Immature natural killer cell (primary cell): Measurements from ENCODE around the gene KIAA1191. TPM values are rescaled to one million over a fixed set of nuclear protein-coding genes. Genes with fewer than 3 reads are reported as not detected.
"Not testable (repeated sequence)": the region's sequence is repeated elsewhere in the genome, so short reads cannot be mapped to it uniquely, and the experiment has no call there.

Experiments used
- DNase-seq, 3 donors: peaks; one replicate each; pipeline ENCODE4 v3.0.0; 2022; ENCODE audit warnings: mixed read lengths in 1 of 3
- H3K27ac Mint-ChIP-seq, 6 donors: one replicate each; pipeline ENCODE4 v1.8.0; 2020; ENCODE audit warnings: mixed read lengths in 6 of 6, mild to moderate bottlenecking in 5 of 6, inconsistent platforms in 4 of 6, moderate library complexity in 3 of 6
- H3K27me3 Mint-ChIP-seq, 3 donors: one replicate each; pipeline ENCODE4 v1.8.0; 2020 to 2021; ENCODE audit warnings: low read depth in 3 of 3, mild to moderate bottlenecking in 3 of 3, mixed read lengths in 3 of 3, moderate library complexity in 3 of 3, inconsistent platforms in 1 of 3
- H3K36me3 Mint-ChIP-seq, 3 donors: one replicate each; pipeline ENCODE4 v1.8.0; 2020; ENCODE audit warnings: mixed read lengths in 3 of 3, inconsistent platforms in 2 of 3, mild to moderate bottlenecking in 2 of 3
- H3K4me1 Mint-ChIP-seq, 2 donors: one replicate each; pipeline ENCODE4 v1.8.0; 2020; ENCODE audit warnings: inconsistent platforms in 2 of 2, mild to moderate bottlenecking in 2 of 2, mixed read lengths in 2 of 2, moderate library complexity in 1 of 2
- H3K4me3 Mint-ChIP-seq, 5 donors: one replicate each; pipeline ENCODE4 v1.8.0; 2020; ENCODE audit warnings: mild to moderate bottlenecking in 5 of 5, mixed read lengths in 5 of 5, inconsistent platforms in 3 of 5, moderate library complexity in 3 of 5
- H3K9me3 Mint-ChIP-seq, 6 donors: one replicate each; pipeline ENCODE4 v1.8.0; 2020; ENCODE audit warnings: mild to moderate bottlenecking in 6 of 6, mixed read lengths in 6 of 6, inconsistent platforms in 4 of 6, moderate library complexity in 3 of 6
- polyA plus RNA-seq, 3 donors: library from polyadenylated mRNA; unstranded; fragments of 300-500 nt; fragmentation: Illumina TruSeq; gene quantifications; one replicate each; pipeline ENCODE4 v1.2.3, GENCODE V29; 2021

Gene KIAA1191
- polyA plus RNA-seq: 10 to 100 TPM; 43.8 to 56.0 (median 50.9) TPM

DNA sequence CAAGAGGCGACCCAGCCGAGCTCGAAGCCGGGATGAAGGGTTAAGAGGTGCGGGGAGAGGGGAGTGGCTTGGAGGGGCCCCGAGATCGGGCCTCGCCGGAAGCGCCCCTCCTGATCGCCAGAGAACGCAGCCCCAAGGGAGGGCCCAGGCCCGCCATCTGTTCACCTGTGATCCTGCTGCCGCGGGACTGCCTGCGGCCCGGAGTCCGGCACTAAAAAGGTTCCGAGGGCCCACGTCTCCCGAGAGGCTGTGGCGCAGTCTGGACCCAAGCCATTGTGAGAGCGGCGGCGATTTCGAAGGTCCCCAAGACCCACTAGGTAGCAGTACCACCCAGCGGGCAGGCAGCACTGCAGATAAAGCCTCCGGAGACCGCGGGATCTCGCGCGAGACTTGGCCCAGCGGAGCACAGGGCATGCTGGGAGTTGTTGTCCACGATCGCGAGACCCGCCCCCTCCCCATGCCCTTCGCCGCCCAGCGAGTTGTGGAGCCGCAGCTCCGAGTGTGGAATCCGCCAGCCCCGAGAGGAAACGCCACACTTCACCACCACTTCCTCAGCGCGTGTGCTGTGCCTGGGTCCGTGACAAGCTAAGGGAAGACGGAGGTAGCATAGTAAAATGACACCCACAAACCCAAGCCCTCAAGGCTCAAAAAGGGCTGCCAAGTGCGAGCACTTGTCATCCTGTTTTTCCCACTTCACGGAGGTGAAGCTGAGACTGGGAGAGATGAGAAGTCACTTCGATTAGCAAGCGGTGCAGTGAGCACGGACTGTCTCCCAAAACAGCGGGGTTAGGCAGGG, at the start of gene KIAA1191:
TSS of gene KIAA1191 (minus strand) at position 328 of the 796 bp plus-strand sequence. CDS start 2,256 bp downstream, outside the sequence.
- Mint-ChIP-seq H3K27me3 (peaks cover 0 to 12% (median 5%) of the 10 kb centered on the region in 3 donors), H3K4me1 (peaks cover 41 to 52% of the 10 kb centered on the region in 2 donors), H3K36me3 (peaks cover 4 to 10% (median 9%) of the 10 kb centered on the region in 3 donors), H3K4me3 (peak within 1 kb of the TSS; percentile 93 to 97 (median 95)), H3K9me3 (no peaks in the 10 kb centered on the region), H3K27ac (peak within 1 kb of the TSS; percentile 87 to 97 (median 92))
- DNase-seq: peak; percentile 93 to 94 (median 93)

GRCh38 chr5:176410486-176411180, 49.1 kb upstream of the KIAA1191 start:
- peaks cover 4 to 20% (median 9%) of the 10 kb centered on the region in 3 donors for H3K36me3 Mint-ChIP-seq
- no peak for DNase-seq
- no peaks in the 10 kb centered on the region for H3K9me3 Mint-ChIP-seq
- no peak overlapping the region for H3K4me3 Mint-ChIP-seq
- H3K4me1 Mint-ChIP-seq: peaks cover 24 to 43% of the 10 kb centered on the region in 2 donors
- H3K27ac Mint-ChIP-seq: peak overlapping the region in 2 of 6 donors; percentile 23 to 73
- H3K27me3 Mint-ChIP-seq: peaks cover 3 to 8% (median 4%) of the 10 kb centered on the region in 3 donors

DNA sequence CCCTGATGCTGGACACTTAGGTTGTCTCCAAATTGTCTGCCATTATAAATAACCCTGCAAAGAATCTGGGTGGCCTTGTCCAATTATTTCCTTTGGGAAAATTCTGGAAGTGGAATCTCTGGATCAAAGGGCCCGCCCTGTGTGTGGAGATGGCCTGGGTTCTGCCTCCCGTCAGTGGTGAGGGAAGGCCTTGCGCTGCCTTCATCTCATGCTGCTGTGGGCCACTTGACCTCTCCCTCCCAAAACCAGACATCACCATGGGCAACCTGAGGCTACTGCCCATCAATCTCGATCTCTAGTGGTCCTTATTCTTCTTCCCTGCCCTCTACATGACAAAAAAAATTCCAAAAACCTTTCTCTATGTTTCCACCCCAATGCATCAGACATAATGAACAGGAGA, 48.2 kb upstream of the KIAA1191 start:
- Mint-ChIP-seq H3K4me3 (no peak overlapping the region), H3K27ac (peak overlapping the region in 1 of 6 donors; percentile 33), H3K9me3 (no peaks in the 10 kb centered on the region), H3K36me3 (peaks cover 4 to 20% (median 9%) of the 10 kb centered on the region in 3 donors), H3K27me3 (peaks cover 0 to 2% (median 2%) of the 10 kb centered on the region in 3 donors), H3K4me1 (peaks cover 15 to 35% of the 10 kb centered on the region in 2 donors)
- DNase-seq: no peak

GRCh38 chr5:176408590-176408989, 47.0 kb upstream of the KIAA1191 start:
- Mint-ChIP-seq H3K9me3 (no peaks in the 10 kb centered on the region), H3K27me3 (peaks cover 0 to 2% (median 0%) of the 10 kb centered on the region in 3 donors), H3K36me3 (peaks cover 4 to 20% (median 9%) of the 10 kb centered on the region in 3 donors), H3K4me1 (peaks cover 4 to 23% of the 10 kb centered on the region in 2 donors), H3K27ac (no peak overlapping the region), H3K4me3 (no peak overlapping the region)
- DNase-seq: no peak

GRCh38 chr5:176408252-176408573, 46.6 kb upstream of the KIAA1191 start:
- Mint-ChIP-seq H3K4me1 (peaks cover 3 to 23% of the 10 kb centered on the region in 2 donors), H3K36me3 (peaks cover 4 to 20% (median 9%) of the 10 kb centered on the region in 3 donors)
- not testable (repeated sequence) for DNase-seq, H3K9me3 Mint-ChIP-seq, H3K27ac Mint-ChIP-seq, H3K27me3 Mint-ChIP-seq, H3K4me3 Mint-ChIP-seq

DNA sequence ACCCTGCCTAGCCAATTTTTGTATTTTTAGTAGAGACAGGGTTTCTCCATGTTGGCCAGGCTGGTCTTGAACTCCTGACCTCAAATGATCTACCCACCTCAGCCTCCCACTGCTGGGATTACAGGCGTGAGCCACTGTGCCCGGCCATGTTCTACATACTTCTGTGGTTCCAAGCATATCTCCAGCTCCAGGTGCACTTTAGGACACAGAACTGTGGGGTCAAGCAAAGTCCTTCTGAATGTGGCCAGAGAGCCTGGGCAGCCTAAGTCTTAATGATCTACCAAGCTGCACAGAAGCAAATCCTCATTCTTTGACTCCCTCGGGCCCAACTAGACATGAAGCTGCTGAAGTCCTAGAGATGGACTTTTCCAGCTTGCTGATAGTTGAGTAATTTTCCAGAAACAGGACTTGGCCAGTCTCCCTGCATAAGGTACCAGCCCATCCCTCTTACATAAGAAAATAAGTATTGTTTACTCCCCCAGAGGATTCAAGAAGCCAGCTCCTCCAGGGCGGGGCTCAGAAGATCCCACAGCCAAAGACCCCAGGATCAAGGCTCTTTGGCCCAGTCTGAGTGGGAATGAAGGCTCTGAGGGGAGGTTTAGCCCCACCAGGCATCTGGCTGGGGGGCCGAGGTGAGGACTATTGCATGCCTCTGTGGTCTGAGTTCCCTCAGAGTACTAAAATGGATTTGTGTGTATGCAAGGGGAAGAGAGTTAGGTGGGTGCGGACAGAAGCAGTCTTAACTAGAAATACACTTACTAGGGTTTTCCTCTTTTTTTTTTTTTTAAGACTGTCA, 46.1 kb upstream of the KIAA1191 start:
- H3K27me3 Mint-ChIP-seq: peaks cover 0 to 2% (median 0%) of the 10 kb centered on the region in 3 donors
- H3K9me3 Mint-ChIP-seq: no peaks in the 10 kb centered on the region
- DNase-seq: no peak
- H3K27ac Mint-ChIP-seq: no peak overlapping the region
- peaks cover under 1 to 18% of the 10 kb centered on the region in 2 donors for H3K4me1 Mint-ChIP-seq
- no peak overlapping the region for H3K4me3 Mint-ChIP-seq
- peaks cover 5 to 20% (median 10%) of the 10 kb centered on the region in 3 donors for H3K36me3 Mint-ChIP-seq

GRCh38 chr5:176406436-176407052, 45.0 kb upstream of the KIAA1191 start:
- Mint-ChIP-seq H3K9me3 (no peaks in the 10 kb centered on the region), H3K27me3 (peaks cover 1 to 2% (median 2%) of the 10 kb centered on the region in 3 donors), H3K4me1 (peaks cover 3 to 10% of the 10 kb centered on the region in 2 donors), H3K27ac (no peak overlapping the region), H3K4me3 (no peak overlapping the region), H3K36me3 (peaks cover 10 to 20% (median 13%) of the 10 kb centered on the region in 3 donors)
- DNase-seq: no peak

DNA sequence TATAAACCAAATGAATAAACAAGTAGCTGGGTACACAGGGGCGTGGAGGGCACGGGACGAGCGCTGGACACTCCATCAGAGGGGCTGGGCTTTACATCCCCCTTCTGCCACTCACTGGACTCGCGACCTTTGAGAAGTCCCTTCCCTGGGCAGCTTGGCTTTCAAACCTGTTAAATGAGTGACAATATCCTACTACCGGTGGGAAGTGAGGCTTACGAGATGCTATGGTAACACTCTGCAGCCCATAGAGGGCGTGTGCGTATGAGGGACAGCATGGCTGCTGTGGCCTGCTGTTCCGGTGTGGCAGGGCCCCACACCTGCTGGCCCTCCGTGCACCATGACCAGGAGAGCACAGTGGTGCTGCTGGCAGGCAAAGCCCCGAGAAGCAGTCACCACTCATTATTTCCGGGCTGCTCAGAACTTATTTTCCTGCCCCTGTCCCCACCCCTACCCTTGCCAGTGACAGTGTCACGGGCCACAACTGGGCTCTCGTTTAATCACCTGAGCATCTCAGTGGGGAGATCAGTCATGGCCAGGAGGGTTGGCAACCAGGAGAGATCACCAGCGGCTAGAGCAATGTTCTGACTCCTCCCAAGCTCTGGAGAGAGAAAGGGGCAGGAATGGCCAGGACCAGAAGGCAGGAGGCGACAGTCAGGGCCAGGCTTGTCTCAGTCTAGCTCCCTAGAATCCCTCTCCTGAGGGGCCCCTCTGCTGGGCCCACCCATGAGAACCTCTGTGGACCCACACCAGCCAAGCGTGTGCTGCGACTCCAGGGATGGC, 44.3 kb upstream of the KIAA1191 start:
- peaks cover 10 to 20% (median 13%) of the 10 kb centered on the region in 3 donors for H3K36me3 Mint-ChIP-seq
- no peak overlapping the region for H3K4me3 Mint-ChIP-seq
- H3K4me1 Mint-ChIP-seq: peaks cover 3% of the 10 kb centered on the region in 2 donors

GRCh38 chr5:176401281-176402205, 40.0 kb upstream of the KIAA1191 start:
- Mint-ChIP-seq H3K27me3 (peaks cover 0 to 2% (median 2%) of the 10 kb centered on the region in 3 donors), H3K4me3 (no peak overlapping the region), H3K4me1 (peaks cover 0 to 4% of the 10 kb centered on the region in 2 donors), H3K36me3 (peaks cover 7 to 22% (median 10%) of the 10 kb centered on the region in 3 donors), H3K9me3 (no peaks in the 10 kb centered on the region), H3K27ac (peak overlapping the region in 2 of 6 donors; percentile 43 to 71)
- no peak for DNase-seq

More for the DNA sequence above, 44.3 kb upstream of the KIAA1191 start:
- peaks cover under 1 to 2% (median 2%) of the 10 kb centered on the region in 3 donors for H3K27me3 Mint-ChIP-seq
- H3K9me3 Mint-ChIP-seq: no peaks in the 10 kb centered on the region
- peak overlapping the region in 1 of 6 donors; percentile 40 for H3K27ac Mint-ChIP-seq
- no peak for DNase-seq

- DNase-seq: no peak
- Mint-ChIP-seq H3K4me1 (peaks cover 0 to 4% of the 10 kb centered on the region in 2 donors), H3K27ac (peak overlapping the region in 1 of 6 donors; percentile 64), H3K27me3 (peaks cover 2% of the 10 kb centered on the region in 3 donors), H3K9me3 (no peaks in the 10 kb centered on the region), H3K36me3 (peaks cover 4 to 23% (median 5%) of the 10 kb centered on the region in 3 donors), H3K4me3 (no peak overlapping the region)
Observed at GRCh38 chr5:176400382-176401156, 39.0 kb upstream of the KIAA1191 start.
